Measurements from ENCODE around the gene SNAI3.

SNAI3 gene

DNA sequence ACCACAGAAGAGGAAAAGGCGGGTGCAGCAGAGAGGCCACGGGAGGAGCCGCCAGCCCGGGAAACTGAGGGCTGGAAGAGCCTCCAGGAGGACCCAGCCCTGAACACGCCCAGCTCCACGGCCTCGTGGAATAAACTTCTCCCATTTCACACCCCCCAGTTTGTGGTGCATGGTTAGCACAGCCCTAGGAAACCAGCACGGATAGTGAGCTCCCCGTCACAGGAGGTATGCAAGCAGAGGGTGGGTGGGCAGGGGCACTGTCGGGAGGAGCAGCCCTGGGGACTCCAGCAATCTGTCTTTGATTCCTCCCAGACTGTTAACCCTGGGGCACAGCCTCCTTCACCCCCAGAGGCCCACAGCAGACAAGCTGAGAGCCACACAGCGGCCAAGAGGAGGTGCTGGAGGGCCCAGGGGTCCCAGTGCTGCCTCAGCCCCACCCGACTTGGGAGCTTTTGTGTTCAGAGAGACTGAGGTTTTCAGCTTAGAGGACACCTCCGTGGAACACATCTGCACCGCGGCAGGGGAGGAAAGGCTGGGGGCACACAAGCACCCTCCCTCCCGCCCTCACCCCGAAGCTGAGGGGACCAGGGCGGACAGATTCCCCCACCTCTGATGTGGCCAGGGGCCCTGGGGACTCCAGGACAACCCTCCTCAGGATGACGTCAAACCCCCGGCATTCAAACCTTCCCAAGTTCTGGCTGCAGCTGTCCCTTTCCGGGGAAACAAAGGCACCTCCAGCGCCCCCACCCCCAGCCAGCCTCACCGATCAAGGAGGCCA, 49.6 kb downstream of the SNAI3 start:
- intact Hi-C loops (cut with DNase I; ENCODE audit: low total_unique reads), result no loop called here
- peaks cover 0 to 73% of the 10 kb centered on the region in 2 donors for H3K27me3 ChIP-seq
- TF ChIP-seq, protein P1, sequence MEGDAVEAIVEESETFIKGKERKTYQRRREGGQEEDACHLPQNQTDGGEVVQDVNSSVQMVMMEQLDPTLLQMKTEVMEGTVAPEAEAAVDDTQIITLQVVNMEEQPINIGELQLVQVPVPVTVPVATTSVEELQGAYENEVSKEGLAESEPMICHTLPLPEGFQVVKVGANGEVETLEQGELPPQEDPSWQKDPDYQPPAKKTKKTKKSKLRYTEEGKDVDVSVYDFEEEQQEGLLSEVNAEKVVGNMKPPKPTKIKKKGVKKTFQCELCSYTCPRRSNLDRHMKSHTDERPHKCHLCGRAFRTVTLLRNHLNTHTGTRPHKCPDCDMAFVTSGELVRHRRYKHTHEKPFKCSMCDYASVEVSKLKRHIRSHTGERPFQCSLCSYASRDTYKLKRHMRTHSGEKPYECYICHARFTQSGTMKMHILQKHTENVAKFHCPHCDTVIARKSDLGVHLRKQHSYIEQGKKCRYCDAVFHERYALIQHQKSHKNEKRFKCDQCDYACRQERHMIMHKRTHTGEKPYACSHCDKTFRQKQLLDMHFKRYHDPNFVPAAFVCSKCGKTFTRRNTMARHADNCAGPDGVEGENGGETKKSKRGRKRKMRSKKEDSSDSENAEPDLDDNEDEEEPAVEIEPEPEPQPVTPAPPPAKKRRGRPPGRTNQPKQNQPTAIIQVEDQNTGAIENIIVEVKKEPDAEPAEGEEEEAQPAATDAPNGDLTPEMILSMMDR (IDR thresholded peaks at IDR 0.05), result no peak

DNA sequence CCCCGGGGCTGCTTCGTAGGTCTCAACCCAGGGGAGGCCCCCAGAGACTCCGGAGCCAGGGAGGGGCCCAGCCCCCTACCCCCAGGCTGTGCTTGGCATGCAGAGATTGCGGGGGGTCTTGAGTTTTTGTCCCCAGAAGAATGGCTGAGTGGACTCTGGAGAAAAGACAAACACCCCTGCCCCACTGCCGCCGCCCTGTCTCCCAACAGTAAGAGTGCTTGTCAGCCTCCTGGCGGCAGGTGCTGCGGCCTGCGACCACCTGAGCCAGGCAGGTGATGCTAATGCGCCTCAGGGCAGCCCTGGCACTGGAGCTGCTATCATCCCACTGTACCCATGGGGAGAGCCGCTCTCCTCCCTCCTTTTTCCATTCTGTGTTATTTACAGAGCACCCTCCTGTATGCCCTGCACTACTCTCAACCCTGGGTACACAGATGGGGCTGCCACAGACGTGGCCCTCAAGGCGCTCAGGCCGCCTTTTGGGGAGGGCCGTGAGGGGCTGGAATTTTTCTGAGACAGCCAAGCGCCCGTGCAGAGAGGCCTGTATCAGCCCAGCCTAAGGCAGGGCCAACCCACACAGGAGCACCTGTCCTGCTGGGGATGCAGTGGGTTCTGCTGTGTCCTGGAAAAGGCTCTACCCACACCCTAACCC, 50.5 kb downstream of the SNAI3 start:
- H3K27me3 ChIP-seq, result peaks cover 0 to 68% of the 10 kb centered on the region in 2 donors
- H3K4me3 ChIP-seq, result no peak overlapping the region
- TF ChIP-seq, protein P1 (IDR thresholded peaks at IDR 0.05), result no peak
- H3K4me1 ChIP-seq, result peaks cover 0 to 16% (median 14%) of the 10 kb centered on the region in 4 donors
- intact Hi-C loops (cut with DNase I; ENCODE audit: low total_unique reads), result no loop called here
- no peak overlapping the region for H3K27ac ChIP-seq
- peaks cover 18 to 28% (median 26%) of the 10 kb centered on the region in 3 donors for H3K36me3 ChIP-seq
- DNase-seq, result no peak
- no peaks in the 10 kb centered on the region for H3K9me3 ChIP-seq

More for the DNA sequence above, 49.6 kb downstream of the SNAI3 start:
- no peaks in the 10 kb centered on the region for H3K9me3 ChIP-seq
- H3K27ac ChIP-seq, result no peak overlapping the region
- no peak for DNase-seq
- H3K4me1 ChIP-seq, result peaks cover 0 to 16% (median 14%) of the 10 kb centered on the region in 4 donors
- H3K36me3 ChIP-seq, result peaks cover 9 to 19% (median 17%) of the 10 kb centered on the region in 3 donors
- no peak overlapping the region for H3K4me3 ChIP-seq

DNA sequence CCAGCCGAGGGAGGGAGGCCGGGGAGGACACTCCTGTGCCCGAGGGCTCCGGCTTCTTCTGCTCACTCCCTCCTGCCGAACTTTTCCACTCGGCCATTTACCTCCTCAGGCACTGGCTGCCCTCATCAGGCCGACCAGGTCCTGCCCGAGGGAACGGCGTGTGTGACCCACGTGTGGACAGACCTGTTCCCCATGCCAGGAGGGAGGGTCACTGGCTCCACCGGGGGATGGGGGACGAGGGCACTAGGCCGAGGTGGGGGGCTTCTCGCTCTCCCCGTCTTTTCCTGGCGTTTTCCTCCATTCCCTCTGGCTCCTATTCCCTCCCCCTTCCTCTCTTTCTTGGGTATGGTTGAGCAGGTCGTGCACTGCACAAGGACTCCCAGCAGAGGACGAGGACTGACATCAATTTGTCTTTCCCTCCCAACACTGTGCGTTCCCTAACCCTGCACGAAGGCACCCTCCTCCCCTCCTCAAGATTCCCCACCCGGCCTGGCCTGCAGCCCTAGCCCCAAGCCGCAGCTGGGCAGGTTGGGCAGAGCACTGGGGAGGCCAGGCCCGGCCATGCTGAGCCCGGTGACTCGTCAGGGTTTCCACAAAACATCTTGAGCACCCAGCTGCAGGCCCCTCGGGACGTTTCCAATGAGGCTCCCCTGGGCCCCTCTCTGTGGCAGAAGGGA, 51.2 kb downstream of the SNAI3 start:
- Histone ChIP-seq H3K27me3 (peaks cover 0 to 62% of the 10 kb centered on the region in 2 donors), H3K4me3 (peak overlapping the region; percentile 30 to 44), H3K4me1 (peaks cover 0 to 16% (median 14%) of the 10 kb centered on the region in 4 donors), H3K36me3 (peaks cover 24 to 34% (median 32%) of the 10 kb centered on the region in 3 donors), H3K9me3 (no peaks in the 10 kb centered on the region), H3K27ac (no peak overlapping the region)
- TF ChIP-seq, protein P1 (IDR thresholded peaks at IDR 0.05), result no peak
- intact Hi-C loops (cut with DNase I; ENCODE audit: low total_unique reads), result no loop called here
- DNase-seq, result no peak

DNA sequence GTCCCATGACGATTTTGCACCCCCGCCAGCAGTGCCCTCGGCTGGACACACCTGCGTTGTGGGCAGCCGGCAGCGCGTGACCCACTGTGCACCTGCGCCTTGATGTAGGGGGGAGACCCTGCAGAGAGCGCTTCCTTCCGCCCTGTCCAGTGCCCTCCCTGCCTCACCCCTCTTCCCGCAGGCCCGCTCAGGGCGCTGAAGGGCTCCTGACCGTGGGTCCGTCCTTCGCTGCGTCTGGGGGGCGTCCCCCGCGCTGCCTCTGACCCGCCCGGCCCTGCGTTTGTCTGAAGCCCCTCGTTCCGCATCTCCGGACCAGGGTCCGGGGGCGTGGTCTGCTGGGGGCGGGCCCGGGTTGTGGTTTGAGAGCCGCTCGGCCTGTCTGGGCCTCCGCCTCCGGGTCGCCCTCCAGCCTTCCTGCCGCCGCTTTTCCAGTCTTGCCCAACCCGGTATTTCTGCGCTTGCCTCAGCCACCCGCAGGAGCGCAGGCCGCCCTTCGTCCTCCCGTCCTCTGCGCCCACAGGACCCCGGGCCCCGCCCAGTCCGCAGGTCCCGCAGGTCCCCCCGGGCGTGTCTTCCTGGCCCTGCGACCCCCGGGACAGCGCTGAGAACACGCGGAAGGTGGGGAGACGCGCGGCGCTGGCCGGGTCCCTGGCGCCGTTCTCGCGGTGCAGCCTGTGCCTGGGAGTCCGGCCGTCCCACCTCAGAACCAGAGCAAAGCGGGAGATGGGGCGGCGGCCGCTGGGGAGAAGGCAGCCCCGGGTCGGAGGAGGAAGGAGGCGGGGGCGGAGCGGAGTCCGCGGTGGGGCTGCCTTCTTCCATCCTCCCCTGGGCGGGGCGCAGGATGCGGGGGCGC, 51.9 kb downstream of the SNAI3 start:
- peaks cover 32 to 42% (median 40%) of the 10 kb centered on the region in 3 donors for H3K36me3 ChIP-seq
- H3K27me3 ChIP-seq, result peaks cover 0 to 54% of the 10 kb centered on the region in 2 donors
- TF ChIP-seq, protein P1 (IDR thresholded peaks at IDR 0.05), result no peak
- intact Hi-C loops (cut with DNase I; ENCODE audit: low total_unique reads), result no loop called here
- no peak overlapping the region for H3K27ac ChIP-seq
- peaks cover 0 to 16% (median 14%) of the 10 kb centered on the region in 4 donors for H3K4me1 ChIP-seq
- no peaks in the 10 kb centered on the region for H3K9me3 ChIP-seq
- peak overlapping the region; percentile 30 to 44 for H3K4me3 ChIP-seq
- no peak for DNase-seq

DNA sequence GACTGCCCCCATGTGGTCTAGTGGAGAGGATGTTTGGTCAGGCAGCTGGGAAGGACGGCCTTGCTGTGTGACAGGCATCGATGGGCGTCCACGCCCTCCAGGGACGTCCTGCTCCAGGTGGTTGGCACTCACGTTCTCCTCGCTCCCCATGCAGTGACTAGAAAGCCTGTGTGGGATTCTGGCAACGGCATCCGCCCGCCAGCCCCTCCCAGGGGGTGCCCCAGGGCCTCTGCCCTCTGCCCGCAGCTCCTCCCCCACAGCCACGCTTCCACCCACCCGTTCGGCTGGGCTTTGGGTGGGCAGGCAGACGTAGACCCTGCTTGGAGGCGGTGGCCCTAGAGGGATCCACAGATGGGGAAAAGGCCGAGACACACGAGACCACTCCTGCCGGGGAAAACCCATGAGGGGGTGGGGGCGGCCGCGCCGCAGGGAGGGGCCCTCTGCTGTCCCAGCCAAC, 52.6 kb downstream of the SNAI3 start:
- peak in 1 of 2 donors; percentile 37 for DNase-seq
- H3K27ac ChIP-seq, result no peak overlapping the region
- H3K4me3 ChIP-seq, result peak overlapping the region in 1 of 2 donors; percentile 44
- no peaks in the 10 kb centered on the region for H3K9me3 ChIP-seq
- intact Hi-C loops (cut with DNase I; ENCODE audit: low total_unique reads), result no loop called here
- TF ChIP-seq, protein P1 (IDR thresholded peaks at IDR 0.05), result no peak
- peaks cover 0 to 16% (median 14%) of the 10 kb centered on the region in 4 donors for H3K4me1 ChIP-seq
- H3K27me3 ChIP-seq, result peaks cover 0 to 47% of the 10 kb centered on the region in 2 donors
- peaks cover 37 to 49% (median 47%) of the 10 kb centered on the region in 3 donors for H3K36me3 ChIP-seq

Data from tibial artery (tissue), 4 donors.